HG03565 (cell line): ENCODE results near the gene TBL2.
"Not testable (repeated sequence)": the region's sequence is repeated elsewhere in the genome, so short reads cannot be mapped to it uniquely, and the experiment has no call there.

Experiments used
- ATAC-seq: cut with Tn5 transposase; IDR thresholded peaks from one replicate; pipeline ENCODE4 v1.9.1; 2021; ENCODE audit warnings: mild to moderate bottlenecking, moderate library complexity; ENCODE audit not compliant: unreplicated experiment

The TBL2 gene

DNA sequence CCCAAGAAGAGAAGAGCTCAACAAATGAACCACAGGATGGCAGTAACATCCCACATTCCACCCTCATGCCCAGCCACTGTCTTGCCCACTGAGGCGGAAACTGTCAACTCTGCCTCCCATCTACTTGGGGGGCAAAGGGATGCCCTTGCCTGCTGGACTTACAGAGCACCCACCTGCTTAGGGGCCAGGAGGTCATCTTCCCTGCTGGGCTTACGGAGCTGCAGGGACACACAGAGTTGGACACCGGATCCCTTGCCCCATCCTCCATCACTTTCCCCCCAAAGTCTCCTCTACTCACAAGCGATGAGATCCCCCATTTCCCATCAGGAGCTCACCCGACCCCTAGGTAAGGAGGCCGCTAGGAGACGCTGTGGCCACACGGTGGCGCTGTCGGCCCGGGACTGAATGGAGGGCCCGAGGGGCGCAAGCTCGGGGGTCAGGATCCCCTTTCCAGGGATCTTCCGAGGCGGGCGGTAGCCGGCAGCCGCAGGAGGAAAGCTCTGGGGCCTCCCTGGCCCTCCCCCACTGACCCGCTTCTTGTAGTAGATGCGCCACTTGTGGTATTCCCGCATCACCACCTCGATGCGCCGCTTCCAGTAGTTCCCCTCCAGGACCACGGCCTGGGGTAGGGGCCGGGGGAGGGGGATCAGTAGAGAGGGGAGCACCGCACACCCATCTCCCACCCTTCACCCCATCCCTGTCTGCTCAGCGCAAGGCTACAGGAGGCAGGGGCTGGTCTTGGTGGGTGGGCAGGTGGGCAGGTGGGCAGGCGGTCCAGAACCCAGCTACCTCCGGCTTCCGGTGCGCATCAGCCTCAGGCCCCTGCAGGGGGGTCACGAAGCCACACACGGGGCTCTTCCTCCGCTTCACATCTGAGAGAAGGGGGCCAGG, 28.7 kb upstream of the TBL2 start:
- ATAC-seq: no peak

DNA sequence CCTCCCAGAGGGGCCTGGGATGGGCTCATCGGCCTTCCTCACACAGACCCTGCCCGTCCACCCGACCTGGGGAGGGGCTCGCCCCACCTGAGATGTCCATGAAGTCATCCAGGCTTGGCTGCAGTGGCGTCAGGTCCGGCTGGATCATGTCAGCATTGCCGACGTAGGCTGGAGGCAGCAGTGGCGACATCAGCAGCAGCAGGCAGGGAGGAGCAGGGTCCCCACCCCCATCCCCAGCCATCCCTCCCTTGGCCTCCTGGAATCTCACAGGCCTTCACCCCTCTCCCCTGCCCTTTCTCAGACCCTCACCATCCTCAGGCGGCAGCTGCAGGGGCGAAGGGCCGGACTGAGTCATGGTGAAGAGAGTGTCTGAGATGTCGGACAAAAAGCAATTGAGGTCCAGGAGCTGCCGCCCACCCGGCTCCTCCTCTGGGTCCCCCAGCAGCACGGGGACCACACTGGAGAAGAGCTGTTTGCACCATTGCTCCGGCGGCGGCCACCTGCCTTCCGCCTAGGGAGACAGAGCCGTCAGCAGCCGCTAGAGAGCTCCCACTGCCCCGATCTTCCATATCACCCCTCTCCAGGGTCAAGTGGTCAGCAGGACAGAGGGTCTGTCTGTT, 27.3 kb upstream of the TBL2 start:
- no peak for ATAC-seq

DNA sequence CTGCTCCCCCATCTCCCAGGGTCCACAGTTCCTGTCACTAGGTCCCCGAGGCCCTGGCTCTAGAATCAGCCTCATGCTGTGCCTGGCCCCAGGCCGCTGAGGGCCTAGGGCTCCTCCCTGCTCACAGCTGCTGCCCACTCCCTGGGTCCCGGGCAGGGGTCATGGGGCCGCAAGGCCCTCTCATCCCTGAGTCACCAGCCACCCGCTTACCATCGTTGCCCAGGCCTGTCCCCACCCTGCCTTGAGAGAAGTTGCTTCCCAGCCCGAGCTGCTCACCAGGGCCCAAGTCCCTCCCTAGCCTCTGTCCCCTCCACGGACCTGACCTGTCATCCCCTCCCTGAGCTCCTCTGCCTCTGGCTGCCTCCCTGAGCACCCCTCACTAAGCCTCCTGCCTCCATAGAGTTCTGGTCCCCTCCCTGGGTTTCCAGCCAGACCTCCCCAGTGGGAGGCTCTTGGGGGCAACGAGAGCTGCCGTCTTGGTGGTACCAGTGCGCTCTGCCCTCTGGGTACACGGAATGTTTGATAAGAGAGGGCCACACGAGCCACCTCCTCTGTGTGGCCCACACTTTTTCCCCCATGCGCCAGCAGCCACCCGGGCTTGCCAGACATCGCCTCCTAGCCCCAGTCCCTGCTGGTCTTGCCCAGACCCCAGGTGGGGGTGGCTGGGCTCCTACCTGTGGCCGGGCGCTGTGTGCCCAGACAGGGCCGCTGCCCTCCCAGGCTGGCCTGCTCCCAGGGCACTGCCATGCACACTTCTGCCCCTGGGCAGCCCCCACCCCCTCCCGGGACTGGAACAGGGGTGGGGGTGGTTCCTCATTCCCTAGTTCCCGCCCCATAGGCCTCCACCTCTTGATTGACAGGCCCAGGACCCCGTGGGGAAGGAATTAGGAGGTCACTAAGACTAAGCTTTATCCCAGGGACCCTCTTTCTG, 24.6 kb upstream of the TBL2 start:
- no peak for ATAC-seq

- ATAC-seq: no peak
Measured at GRCh38 chr7:73599916-73600315, 21.5 kb upstream of the TBL2 start.

GRCh38 chr7:73599151-73599882, 20.9 kb upstream of the TBL2 start:
- ATAC-seq: no peak

- ATAC-seq: no peak
Measured at GRCh38 chr7:73597978-73598782, 19.8 kb upstream of the TBL2 start.

GRCh38 chr7:73596191-73597065, 18.0 kb upstream of the TBL2 start:
- ATAC-seq: no peak

DNA sequence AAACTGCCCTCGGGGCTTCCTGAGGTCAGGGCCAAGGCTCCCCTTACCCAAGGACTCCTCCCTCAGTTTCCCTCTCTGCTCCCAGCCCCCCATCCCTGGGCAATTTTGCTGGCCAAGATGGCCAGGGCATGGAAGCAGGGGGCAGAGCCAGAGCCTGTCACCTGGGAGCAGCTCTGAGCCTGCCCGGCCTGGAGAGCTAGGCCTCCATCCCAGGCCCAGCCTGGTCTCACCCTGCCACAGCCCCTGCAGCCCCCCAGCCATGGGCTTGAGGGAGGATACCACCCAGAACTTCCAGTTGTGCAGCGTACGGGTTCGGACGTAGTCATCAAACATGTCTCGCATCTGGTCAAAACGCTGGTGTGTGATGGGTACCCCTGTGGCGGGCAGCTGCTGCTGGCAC, 17.0 kb upstream of the TBL2 start:
- ATAC-seq: no peak

- ATAC-seq: no peak
Measured at GRCh38 chr7:73593207-73594045, 15.0 kb upstream of the TBL2 start.

DNA sequence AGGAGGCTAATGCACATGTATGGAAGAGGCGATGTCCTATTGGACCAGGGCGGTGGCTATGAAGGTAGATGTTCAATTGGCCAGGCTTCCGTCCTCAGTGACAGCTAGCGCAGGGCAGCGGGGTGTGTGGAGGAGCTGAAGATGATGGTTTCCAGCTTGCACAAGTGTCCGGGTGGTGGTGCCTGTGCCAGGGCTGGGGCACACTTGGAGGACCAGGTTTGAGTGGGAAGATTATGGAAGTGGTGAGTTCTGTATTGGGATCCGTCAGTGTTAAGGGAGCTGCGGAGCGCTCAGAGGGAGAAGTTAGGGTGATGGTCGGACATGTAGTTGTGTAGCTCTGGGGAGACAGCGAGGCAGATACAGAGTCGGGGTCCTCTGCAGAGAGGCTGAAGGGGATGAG, 8.5 kb upstream of the TBL2 start:
- ATAC-seq: no peak

- no peak for ATAC-seq
Measured at GRCh38 chr7:73585196-73585595, 6.8 kb upstream of the TBL2 start.

DNA sequence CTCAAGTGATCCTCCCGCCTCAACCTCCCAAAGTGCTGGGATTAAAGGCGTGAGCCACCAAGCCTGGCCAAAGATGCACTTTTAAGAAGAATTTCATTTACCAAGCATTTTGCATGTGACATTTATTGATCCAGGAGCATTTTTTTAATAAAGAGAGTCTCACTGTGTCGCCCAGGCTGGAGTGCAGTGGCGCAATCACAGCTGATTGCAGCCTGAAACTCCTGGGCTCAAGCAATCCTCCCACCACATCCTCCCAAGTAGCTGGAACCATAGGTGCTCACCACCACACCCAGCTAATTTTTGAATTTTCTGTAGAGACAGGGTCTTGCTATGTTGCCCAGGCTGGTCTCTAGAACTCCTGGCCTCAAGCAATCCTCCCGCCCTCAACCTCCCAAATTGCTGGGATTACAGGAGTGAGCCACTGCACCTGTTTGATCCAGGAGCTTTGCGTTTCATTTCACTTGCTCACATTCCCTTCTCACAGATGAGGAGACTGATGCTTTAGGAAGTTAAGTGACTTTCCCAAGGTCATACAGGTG, 4.4 kb upstream of the TBL2 start:
- ATAC-seq: no peak

DNA sequence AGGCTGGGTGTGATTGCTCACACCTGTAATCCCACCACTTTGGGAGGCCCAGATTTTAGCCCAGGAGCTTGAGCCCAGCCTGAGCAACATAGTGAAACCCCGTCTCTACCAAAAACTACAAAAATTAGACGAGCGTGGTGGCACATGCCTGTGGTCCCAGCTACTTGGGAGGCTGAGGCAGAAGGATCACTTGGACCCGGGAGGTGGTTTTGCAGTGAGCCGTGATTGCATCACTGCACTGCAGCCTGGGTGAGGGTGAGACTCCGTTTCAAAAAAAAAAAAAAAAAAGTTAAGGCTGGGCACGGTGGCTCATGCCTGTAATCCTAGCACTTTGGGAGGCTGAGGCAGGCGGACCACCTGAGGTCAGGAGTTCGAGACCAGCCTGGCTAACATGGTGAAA, 2.6 kb upstream of the TBL2 start:
- not testable (repeated sequence) for ATAC-seq

- peak; percentile 5 for ATAC-seq
Measured at GRCh38 chr7:73577627-73578341, 595 bp downstream of the TBL2 start.

DNA sequence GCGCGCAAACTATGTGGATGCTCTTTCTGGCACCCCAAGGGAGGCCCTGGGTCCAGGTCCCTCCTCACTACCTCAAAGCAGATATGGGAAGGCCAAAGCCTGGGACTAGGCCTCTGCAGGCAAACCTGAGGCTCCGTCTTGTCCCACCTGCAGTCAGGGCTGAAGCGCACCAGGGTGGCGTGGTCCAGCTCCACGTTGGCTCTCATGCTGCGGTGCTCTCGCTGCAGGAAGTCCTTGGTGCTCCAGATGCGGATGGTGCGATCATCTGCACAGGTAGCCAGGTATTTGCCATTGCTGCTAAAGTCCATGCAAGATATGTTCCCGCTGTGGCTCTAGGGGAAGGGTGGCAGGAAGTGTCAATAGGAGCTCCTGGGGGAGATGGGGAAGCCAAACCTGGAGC, 4.6 kb downstream of the TBL2 start:
- no peak for ATAC-seq

GRCh38 chr7:73573276-73573675, 5.1 kb downstream of the TBL2 start:
- ATAC-seq: no peak

- ATAC-seq: no peak
Measured at GRCh38 chr7:73572767-73573186, 5.6 kb downstream of the TBL2 start.
